AG04450 (cell line): Measurements from ENCODE around the gene WT1. TPM values are rescaled to one million over a fixed set of nuclear protein-coding genes. Genes with fewer than 3 reads are reported as not detected.

Experiments used
- CTCF ChIA-PET: fragments of 300-600, 350-600 bp; formaldehyde crosslinking; extraction: SDS; loops from one replicate; lab custom pipeline; 2022; ENCODE audit warnings: antibody characterized with exemption, inconsistent platforms; lab: Charles Lee
- POLR2A ChIA-PET: fragments of 350-600 bp; formaldehyde crosslinking; extraction: SDS; loops from one replicate; lab custom pipeline; 2021; ENCODE audit warnings: antibody characterized with exemption, inconsistent platforms; lab: Yijun Ruan, JAX
- DNase-seq: peaks from one replicate; pipeline ENCODE4 v3.0.0-alpha.2; 2011; ENCODE audit warnings: low read depth, low spot score
- H3K27ac ChIP-seq: one replicate; pipeline ENCODE4 v1.5.1; 2012; ENCODE audit warnings: low read depth, low read length, control low read depth
- H3K27me3 ChIP-seq: one replicate; pipeline ENCODE4 v1.6.0; 2012; ENCODE audit warnings: low read length; ENCODE audit not compliant: control insufficient read depth, insufficient read depth
- H3K4me3 ChIP-seq: 2 replicates; pipeline ENCODE4 v1.5.1; 2011; ENCODE audit warnings: mild to moderate bottlenecking, low read depth, low read length, control low read depth
- H3K9me3 ChIP-seq: 2 replicates; pipeline ENCODE4 v1.5.1; 2012; ENCODE audit warnings: low read length; ENCODE audit not compliant: control insufficient read depth, insufficient read depth
- CTCF ChIP-seq: IDR thresholded peaks from 2 replicates; pipeline ENCODE4 v1.5.1; 2011; ENCODE audit warnings: low read depth, low read length, control low read depth, inconsistent platforms
- polyA plus RNA-seq: library from polyadenylated mRNA; depleted of rRNA; stranded (reverse); fragments of >200 nt; gene quantifications from 2 replicates; pipeline ENCODE4 v1.2.3, GENCODE V29; 2011

The WT1 gene
- polyA plus RNA-seq, 1 experiment: not detected

- no peak for TF ChIP-seq CTCF
- ChIA-PET CTCF (interaction anchor here (0.8 to 1.8 kb wide), 4 partner anchors 54 to 405 kb away, joined by 3 to 4 read pairs (median 4); partner anchors contain the start of gene EIF3M), POLR2A (no interaction called here)
Measured at GRCh38 chr11:32386770-32387377, 48.5 kb downstream of the WT1 start.

GRCh38 chr11:32385998-32386397, 49.3 kb downstream of the WT1 start:
- CTCF ChIA-PET: interaction anchor here (0.6 to 1.8 kb wide), 6 partner anchors 53 to 405 kb away, joined by 3 to 4 read pairs (median 3); partner anchors contain the start of gene EIF3M
- TF ChIP-seq CTCF: peak; percentile 60

More at GRCh38 chr11:32386770-32387377, 48.5 kb downstream of the WT1 start:
- Histone ChIP-seq H3K27ac (no peak overlapping the region), H3K27me3 (no peaks in the 10 kb centered on the region), H3K4me3 (no peak overlapping the region), H3K9me3 (no peaks in the 10 kb centered on the region)
- DNase-seq: no peak

GRCh38 chr11:32382339-32383049, 52.8 kb downstream of the WT1 start:
- Histone ChIP-seq H3K4me3 (no peak overlapping the region), H3K27me3 (peaks cover 2% of the 10 kb centered on the region), H3K9me3 (no peaks in the 10 kb centered on the region), H3K27ac (no peak overlapping the region)
- POLR2A ChIA-PET: no interaction called here
- CTCF ChIA-PET: interaction anchor here (0.6 kb wide), 1 partner anchor 265 kb away, joined by 3 read pairs; no protein-coding TSS in a partner anchor
- TF ChIP-seq CTCF: no peak
- DNase-seq: no peak

More at GRCh38 chr11:32385998-32386397, 49.3 kb downstream of the WT1 start:
- POLR2A ChIA-PET: no interaction called here
- no peak overlapping the region for H3K4me3 ChIP-seq
- no peak overlapping the region for H3K27ac ChIP-seq
- no peak for DNase-seq
- no peaks in the 10 kb centered on the region for H3K27me3 ChIP-seq
- no peaks in the 10 kb centered on the region for H3K9me3 ChIP-seq

- ChIA-PET POLR2A (no interaction called here), CTCF (no interaction called here)
- Histone ChIP-seq H3K27ac (no peak overlapping the region), H3K27me3 (peaks cover 2% of the 10 kb centered on the region), H3K9me3 (no peaks in the 10 kb centered on the region), H3K4me3 (no peak overlapping the region)
- no peak for TF ChIP-seq CTCF
- no peak for DNase-seq
Measured at GRCh38 chr11:32381179-32381578, 54.2 kb downstream of the WT1 start.

- Histone ChIP-seq H3K27ac (no peak overlapping the region), H3K9me3 (no peaks in the 10 kb centered on the region), H3K27me3 (peaks cover 2% of the 10 kb centered on the region), H3K4me3 (no peak overlapping the region)
- CTCF ChIA-PET: no interaction called here
- TF ChIP-seq CTCF: no peak
- POLR2A ChIA-PET: no interaction called here
- no peak for DNase-seq
Measured at GRCh38 chr11:32379719-32380118, 55.6 kb downstream of the WT1 start.
